Endothelial cell of umbilical vein (primary cell): Measurements from ENCODE around the gene ITGB2. TPM values are rescaled to one million over a fixed set of nuclear protein-coding genes. Genes with fewer than 3 reads are reported as not detected.

Experiments
- BruUV-seq: library from RNA; stranded (reverse); fragments of 400-500 nt; replicated peaks from 2 replicates; lab custom pipeline; 2021; lab: Mats Ljungman, UMichigan
- CTCF ChIA-PET: fragments of 300-600, 350-600 bp; sonication (Branson Sonifier 250); formaldehyde crosslinking; loops from one replicate; lab custom pipeline; 2021; ENCODE audit warnings: antibody characterized with exemption, inconsistent platforms; lab: Charles Lee
- POLR2A ChIA-PET: fragments of 300-600, 350-600 bp; sonication (Branson Sonifier 250); formaldehyde crosslinking; loops from one replicate; lab custom pipeline; 2021; ENCODE audit warnings: antibody characterized with exemption, inconsistent platforms; lab: Charles Lee
- DNase-seq: peaks from one replicate; pipeline ENCODE4 v3.0.0-alpha.2; 2011; ENCODE audit warnings: low read depth, low spot score
- FAIRE-seq: peaks from 2 replicates; lab custom pipeline; 2011; peaks lifted over from hg19 to GRCh38; lab: Jason Lieb, UNC
- H2AFZ ChIP-seq: 2 replicates; pipeline ENCODE4 v1.6.0; 2012; ENCODE audit warnings: low read depth, low read length, control low read depth, inconsistent platforms
- H3K27ac ChIP-seq: 2 replicates; pipeline ENCODE4 v1.5.1; 2011; ENCODE audit warnings: low read depth, mild to moderate bottlenecking, control low read depth, low read length, moderate library complexity; ENCODE audit not compliant: insufficient read depth
- H3K27me3 ChIP-seq, 2 experiments: 2 replicates each; pipeline versions ENCODE4 v1.6.0 to v1.6.1; 2011; ENCODE audit warnings: low read length in 2 of 2, mixed read lengths in 1 of 2; ENCODE audit not compliant: control insufficient read depth in 2 of 2, insufficient read depth in 2 of 2
- H3K36me3 ChIP-seq, 2 experiments: 2 replicates in 1 of 2; 3 replicates in 1 of 2; pipeline ENCODE4 v1.5.1; 2011; ENCODE audit warnings: low read length in 2 of 2, mild to moderate bottlenecking in 1 of 2, moderate library complexity in 1 of 2; ENCODE audit not compliant: control insufficient read depth in 2 of 2, insufficient read depth in 2 of 2; ENCODE audit errors: extremely low read depth in 1 of 2
- H3K4me1 ChIP-seq: 3 replicates; pipeline ENCODE4 v1.5.1; 2011; ENCODE audit warnings: mild to moderate bottlenecking, low read length; ENCODE audit not compliant: control insufficient read depth, insufficient read depth; ENCODE audit errors: extremely low read depth
- H3K4me2 ChIP-seq: 2 replicates; pipeline ENCODE4 v1.6.1; 2011; ENCODE audit warnings: low read length, control low read depth, mixed read lengths; ENCODE audit not compliant: insufficient read depth
- H3K4me3 ChIP-seq, 3 experiments: fragments of 200-600 bp in 1 of 3; sonication (generic), shearing (Covaris generic) in 1 of 3; replicated peaks in 1 of 3; 2 replicates each; pipeline ENCODE4 v1.5.1; 2011 to 2016; ENCODE audit warnings: control low read depth in 3 of 3, low read length in 3 of 3, mild to moderate bottlenecking in 2 of 3, inconsistent platforms in 1 of 3, low read depth in 1 of 3, moderate library complexity in 1 of 3; ENCODE audit not compliant: insufficient read depth in 1 of 3
- H3K79me2 ChIP-seq: 2 replicates; pipeline ENCODE4 v1.6.0; 2012; ENCODE audit warnings: low read length, inconsistent platforms; ENCODE audit not compliant: control insufficient read depth, insufficient read depth
- H3K9ac ChIP-seq: replicated peaks from 2 replicates; pipeline ENCODE3; 2011; ENCODE audit warnings: low read length, control low read depth; ENCODE audit not compliant: insufficient read depth; ENCODE audit errors: extremely low read depth
- H3K9me1 ChIP-seq: replicated peaks from 3 replicates; pipeline ENCODE4 v1.6.0; 2011; ENCODE audit warnings: mild to moderate bottlenecking, low read length; ENCODE audit not compliant: control insufficient read depth, insufficient read depth; ENCODE audit errors: extremely low read depth
- H3K9me3 ChIP-seq: replicated peaks from 2 replicates; pipeline ENCODE4 v1.5.1; 2012; ENCODE audit warnings: low read length, inconsistent platforms; ENCODE audit not compliant: control insufficient read depth, insufficient read depth
- H4K20me1 ChIP-seq: replicated peaks from 2 replicates; pipeline ENCODE3; 2011; ENCODE audit warnings: mild to moderate bottlenecking, low read length; ENCODE audit not compliant: control insufficient read depth, insufficient read depth; ENCODE audit errors: extremely low read depth
- EZH2 ChIP-seq: IDR thresholded peaks from 2 replicates; pipeline ENCODE4 v1.6.1; 2012; ENCODE audit warnings: borderline replicate concordance, low read depth, mild to moderate bottlenecking, moderate library complexity, low read length, inconsistent platforms; ENCODE audit not compliant: severe bottlenecking
- FOS ChIP-seq: IDR thresholded peaks from 2 replicates; pipeline ENCODE4 v1.6.1; 2011; ENCODE audit warnings: mild to moderate bottlenecking, low read length, moderate library complexity, borderline replicate concordance; ENCODE audit not compliant: insufficient read depth
- GATA2 ChIP-seq: IDR thresholded peaks from 2 replicates; pipeline ENCODE4 v1.7.0; 2011; ENCODE audit warnings: low read depth, mild to moderate bottlenecking, moderate library complexity, mixed read lengths, low read length; ENCODE audit not compliant: insufficient read length, insufficient read depth
- POLR2A ChIP-seq: IDR thresholded peaks from 2 replicates; pipeline ENCODE4 v1.6.1; 2012; ENCODE audit warnings: low read depth, mild to moderate bottlenecking, control low read depth, low read length
- POLR2AphosphoS5 ChIP-seq: IDR thresholded peaks from 2 replicates; pipeline ENCODE4 v1.6.1; 2012; ENCODE audit warnings: low read depth, mild to moderate bottlenecking, control low read depth, low read length, moderate library complexity; ENCODE audit not compliant: insufficient read depth
- dilution Hi-C: fragments of 300-500 bp; cut with MboI; formaldehyde crosslinking; loops from one replicate; pipeline ENCODE4 v1.15.0; 2019; ENCODE audit warnings: low sequenced_read_pairs; ENCODE audit not compliant: extremely low pct_ligation_motif_present
- intact Hi-C: fragments of 100-400 bp; cut with micrococcal nuclease; formaldehyde crosslinking; loops from one replicate; pipeline ENCODE4 v1.10.0; 2022
- polyA plus RNA-seq, 4 experiments: library from polyadenylated mRNA; depleted of rRNA in 3 of 4; stranded (reverse) in 3 of 4; unstranded in 1 of 4; fragments of >200 nt; gene quantifications; 2 replicates each; pipeline versions ENCODE4 v1.2.1 to v1.2.3, GENCODE V29; 2011 to 2012; ENCODE audit warnings: missing spikeins in 1 of 4
- total RNA-seq: library from RNA; stranded (reverse); gene quantifications from 2 replicates; pipeline ENCODE4 v1.2.3, GENCODE V29; 2021
- TF ChIP-seq, protein P1 (sequence below): IDR thresholded peaks from 2 replicates; pipeline ENCODE4 v1.6.1; 2011; ENCODE audit not compliant: insufficient read depth, insufficient read length
- TF ChIP-seq, protein P2 (sequence below), 2 donors: IDR thresholded peaks; 1 replicate in 1 of 2; 2 replicates in 1 of 2; pipeline ENCODE4 v1.5.1; 2011; ENCODE audit warnings: low read length in 2 of 2, mild to moderate bottlenecking in 2 of 2, moderate library complexity in 2 of 2, control low read depth in 1 of 2, inconsistent platforms in 1 of 2, low read depth in 1 of 2; ENCODE audit not compliant: insufficient read depth in 1 of 2; ENCODE audit errors: extremely low read depth in 1 of 2

Gene ITGB2
- total and polyA plus RNA-seq, 2 donors (not counting 3 experiments of a cell fraction or from before 2014, with no cell fraction given) = 0.39 to 0.91 TPM

DNA sequence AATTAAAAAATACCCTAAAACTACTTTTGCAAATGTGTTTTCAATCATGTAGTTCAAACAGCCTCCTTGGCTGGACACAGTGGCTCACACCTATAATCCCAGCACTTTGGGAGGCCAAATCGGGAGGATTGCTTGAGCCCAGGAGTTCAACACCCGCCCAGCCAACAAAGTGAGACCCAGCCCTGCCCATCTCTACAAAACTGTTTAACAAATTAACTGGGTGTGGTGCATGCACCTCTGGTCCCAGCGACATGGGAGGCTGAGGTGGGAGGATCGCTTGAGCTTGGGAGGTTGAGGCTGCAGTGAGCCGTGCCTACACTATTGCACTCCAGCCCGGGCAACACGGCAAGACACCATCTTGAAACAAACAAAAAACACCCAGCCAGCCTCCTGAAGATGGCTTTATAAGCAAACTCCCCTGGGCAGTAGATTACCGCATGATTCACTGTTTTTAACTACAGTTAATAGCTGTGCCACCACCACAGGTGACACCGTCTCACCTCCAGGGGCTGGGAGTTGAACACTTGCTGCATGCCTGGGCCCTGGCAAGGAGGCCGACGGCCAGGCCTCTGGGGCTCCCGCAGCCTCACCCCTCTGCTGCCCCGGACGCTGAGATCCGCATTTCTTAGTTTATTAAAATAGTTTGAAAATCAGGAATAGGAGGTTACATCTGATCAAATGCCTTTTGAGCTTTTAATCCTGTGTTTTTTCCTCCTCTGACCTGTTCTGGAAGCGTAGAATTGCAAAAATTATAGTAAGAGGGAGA lies 63.4 kb downstream of the ITGB2 start:
- Histone ChIP-seq H3K9me3 (no peaks in the 10 kb centered on the region), H3K9ac (no peak overlapping the region), H3K79me2 (peaks cover 95% of the 10 kb centered on the region), H3K4me3 (no peak overlapping the region), H2AFZ (no peak overlapping the region), H3K27ac (no peak overlapping the region), H3K27me3 (no peaks in the 10 kb centered on the region), H3K9me1 (no peaks in the 10 kb centered on the region), H3K4me2 (no peak overlapping the region), H3K4me1 (no peaks in the 10 kb centered on the region), H3K36me3 (peaks cover 29 to 72% of the 10 kb centered on the region in 2 experiments), H4K20me1 (peaks cover 4% of the 10 kb centered on the region)
- BruUV-seq = no TSS peak
- no peak for DNase-seq
- dilution Hi-C loops (no loop called here), intact Hi-C loops (no loop called here)
- TF ChIP-seq, protein P1, sequence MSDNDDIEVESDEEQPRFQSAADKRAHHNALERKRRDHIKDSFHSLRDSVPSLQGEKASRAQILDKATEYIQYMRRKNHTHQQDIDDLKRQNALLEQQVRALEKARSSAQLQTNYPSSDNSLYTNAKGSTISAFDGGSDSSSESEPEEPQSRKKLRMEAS = no peak
- TF ChIP-seq FOS = no peak
- TF ChIP-seq, protein P2, sequence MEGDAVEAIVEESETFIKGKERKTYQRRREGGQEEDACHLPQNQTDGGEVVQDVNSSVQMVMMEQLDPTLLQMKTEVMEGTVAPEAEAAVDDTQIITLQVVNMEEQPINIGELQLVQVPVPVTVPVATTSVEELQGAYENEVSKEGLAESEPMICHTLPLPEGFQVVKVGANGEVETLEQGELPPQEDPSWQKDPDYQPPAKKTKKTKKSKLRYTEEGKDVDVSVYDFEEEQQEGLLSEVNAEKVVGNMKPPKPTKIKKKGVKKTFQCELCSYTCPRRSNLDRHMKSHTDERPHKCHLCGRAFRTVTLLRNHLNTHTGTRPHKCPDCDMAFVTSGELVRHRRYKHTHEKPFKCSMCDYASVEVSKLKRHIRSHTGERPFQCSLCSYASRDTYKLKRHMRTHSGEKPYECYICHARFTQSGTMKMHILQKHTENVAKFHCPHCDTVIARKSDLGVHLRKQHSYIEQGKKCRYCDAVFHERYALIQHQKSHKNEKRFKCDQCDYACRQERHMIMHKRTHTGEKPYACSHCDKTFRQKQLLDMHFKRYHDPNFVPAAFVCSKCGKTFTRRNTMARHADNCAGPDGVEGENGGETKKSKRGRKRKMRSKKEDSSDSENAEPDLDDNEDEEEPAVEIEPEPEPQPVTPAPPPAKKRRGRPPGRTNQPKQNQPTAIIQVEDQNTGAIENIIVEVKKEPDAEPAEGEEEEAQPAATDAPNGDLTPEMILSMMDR (IDR thresholded peaks at IDR 0.05; ENCODE audit: extremely low read depth in 1 of 2, insufficient read depth in 1 of 2, low read depth in 1 of 2, low read length in 2 of 2) = no peak
- no peak for TF ChIP-seq GATA2
- TF ChIP-seq EZH2 = no peak
- no peak for TF ChIP-seq POLR2A
- no peak for TF ChIP-seq POLR2AphosphoS5
- CTCF ChIA-PET = interaction anchor here (0.8 to 1.2 kb wide), 3 partner anchors 18 to 54 kb away, joined by 3 to 4 read pairs (median 3); no protein-coding TSS in a partner anchor
- FAIRE-seq = peak; percentile 4
- POLR2A ChIA-PET = no interaction called here
